Caco-2 (cell line): ENCODE data around the gene ABCA13. TPM values are rescaled to one million over a fixed set of nuclear protein-coding genes. Genes with fewer than 3 reads are reported as not detected.

Experiments
- BruUV-seq: library from RNA; stranded (reverse); fragments of 400-500 nt; replicated peaks from 2 replicates; lab custom pipeline; 2021; lab: Mats Ljungman, UMichigan
- CTCF ChIA-PET: fragments of 300-600 bp; sonication (Branson Sonifier 250); formaldehyde crosslinking; loops from one replicate; lab custom pipeline; 2022; ENCODE audit warnings: antibody characterized with exemption; lab: Charles Lee
- POLR2A ChIA-PET: fragments of 300-600 bp; sonication (Branson Sonifier 250); formaldehyde crosslinking; loops from one replicate; lab custom pipeline; 2022; ENCODE audit warnings: antibody characterized with exemption; lab: Charles Lee
- DNase-seq, 2 experiments: peaks; one replicate each; pipeline versions ENCODE4 v3.0.0 to v3.0.0-alpha.2; 2020 to 2022
- H3K27me3 ChIP-seq: replicated peaks from 2 replicates; pipeline ENCODE4 v1.6.0; 2011; ENCODE audit warnings: low read length; ENCODE audit not compliant: control insufficient read depth, insufficient read depth
- H3K36me3 ChIP-seq: 2 replicates; pipeline ENCODE4 v1.5.1; 2011; ENCODE audit warnings: low read length; ENCODE audit not compliant: control insufficient read depth, insufficient read depth
- H3K4me1 ChIP-seq: fragments of 250-450 bp; sonication (Bioruptor Pico); 2 replicates; pipeline ENCODE4 v1.5.1; 2020; ENCODE audit warnings: mild to moderate bottlenecking
- H3K4me3 ChIP-seq: 2 replicates; pipeline ENCODE4 v1.5.1; 2011; ENCODE audit warnings: low read depth, mild to moderate bottlenecking, control low read depth, low read length
- H3K9me3 ChIP-seq: fragments of 250-450 bp; sonication (Bioruptor Pico); 2 replicates; pipeline ENCODE4 v1.5.1; 2020; ENCODE audit warnings: mild to moderate bottlenecking, moderate library complexity
- H3K27ac Mint-ChIP-seq: one replicate; pipeline ENCODE4 v1.8.0; 2022; ENCODE audit warnings: mixed read lengths; ENCODE audit not compliant: unreplicated experiment
- H3K27me3 Mint-ChIP-seq: one replicate; pipeline ENCODE4 v1.8.0; 2022; ENCODE audit warnings: mixed read lengths; ENCODE audit not compliant: insufficient read depth, unreplicated experiment
- H3K36me3 Mint-ChIP-seq: one replicate; pipeline ENCODE4 v1.8.0; 2022; ENCODE audit warnings: mild to moderate bottlenecking, mixed read lengths; ENCODE audit not compliant: insufficient read depth, unreplicated experiment
- H3K4me1 Mint-ChIP-seq: one replicate; pipeline ENCODE4 v1.8.0; 2022; ENCODE audit warnings: low read depth, mixed read lengths; ENCODE audit not compliant: unreplicated experiment
- H3K4me3 Mint-ChIP-seq: one replicate; pipeline ENCODE4 v1.8.0; 2022; ENCODE audit warnings: mild to moderate bottlenecking, moderate library complexity, mixed read lengths; ENCODE audit not compliant: unreplicated experiment
- H3K9me3 Mint-ChIP-seq: one replicate; pipeline ENCODE4 v1.8.0; 2022; ENCODE audit warnings: mixed read lengths; ENCODE audit not compliant: unreplicated experiment
- intact Hi-C: fragments of 100-400 bp; cut with micrococcal nuclease; formaldehyde crosslinking; loops from one replicate; pipeline ENCODE4 v1.10.0; 2022; ENCODE audit not compliant: unreplicated experiment
- total RNA-seq: library from RNA; stranded (reverse); gene quantifications from 2 replicates; pipeline ENCODE4 v1.2.3, GENCODE V29; 2022
- TF ChIP-seq, protein P1 (sequence below), 2 experiments: fragments of 200-600 bp in 1 of 2; IDR thresholded peaks; 1 replicate in 1 of 2; 2 replicates in 1 of 2; pipeline versions ENCODE4 v1.5.1 to v1.8.0; 2011 to 2022; ENCODE audit warnings: antibody characterized with exemption in 1 of 2, control low read depth in 1 of 2, inconsistent platforms in 1 of 2, low read depth in 1 of 2, low read length in 1 of 2, mild to moderate bottlenecking in 1 of 2, moderate library complexity in 1 of 2; ENCODE audit not compliant: insufficient read depth in 1 of 2, severe bottlenecking in 1 of 2, unreplicated experiment in 1 of 2

The ABCA13 gene
- total RNA-seq, 1 experiment from 2014 or later = 0.07 TPM

DNA sequence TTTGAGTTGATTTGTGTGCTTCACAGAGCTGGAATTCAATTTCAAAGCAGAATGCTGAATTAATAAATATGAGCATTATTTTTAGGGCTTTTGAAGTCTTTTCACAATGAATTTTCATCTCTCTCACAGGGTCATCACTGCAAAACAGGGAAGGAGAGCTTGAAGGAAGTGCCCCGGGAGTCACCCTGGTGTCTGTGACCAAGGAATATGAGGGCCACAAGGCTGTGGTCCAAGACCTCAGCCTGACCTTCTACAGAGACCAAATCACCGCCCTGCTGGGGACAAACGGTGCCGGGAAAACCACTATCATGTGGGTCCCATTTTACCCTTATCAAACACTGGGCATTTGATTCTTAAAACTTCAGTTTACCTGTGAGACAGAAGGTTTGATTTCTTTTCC is 217.7 kb downstream of the ABCA13 start:
- ChIA-PET CTCF (no interaction called here), POLR2A (no interaction called here)
- intact Hi-C loops = no loop called here
- H3K4me1 Mint-ChIP-seq = no peaks in the 10 kb centered on the region
- no peak overlapping the region for H3K27ac Mint-ChIP-seq
- H3K4me1 ChIP-seq = no peaks in the 10 kb centered on the region
- no peaks in the 10 kb centered on the region for H3K36me3 ChIP-seq
- no peak overlapping the region for H3K4me3 ChIP-seq
- H3K27me3 Mint-ChIP-seq = peaks cover 14% of the 10 kb centered on the region
- no peaks in the 10 kb centered on the region for H3K36me3 Mint-ChIP-seq
- no peak for DNase-seq
- no TSS peak for BruUV-seq
- TF ChIP-seq, protein P1, sequence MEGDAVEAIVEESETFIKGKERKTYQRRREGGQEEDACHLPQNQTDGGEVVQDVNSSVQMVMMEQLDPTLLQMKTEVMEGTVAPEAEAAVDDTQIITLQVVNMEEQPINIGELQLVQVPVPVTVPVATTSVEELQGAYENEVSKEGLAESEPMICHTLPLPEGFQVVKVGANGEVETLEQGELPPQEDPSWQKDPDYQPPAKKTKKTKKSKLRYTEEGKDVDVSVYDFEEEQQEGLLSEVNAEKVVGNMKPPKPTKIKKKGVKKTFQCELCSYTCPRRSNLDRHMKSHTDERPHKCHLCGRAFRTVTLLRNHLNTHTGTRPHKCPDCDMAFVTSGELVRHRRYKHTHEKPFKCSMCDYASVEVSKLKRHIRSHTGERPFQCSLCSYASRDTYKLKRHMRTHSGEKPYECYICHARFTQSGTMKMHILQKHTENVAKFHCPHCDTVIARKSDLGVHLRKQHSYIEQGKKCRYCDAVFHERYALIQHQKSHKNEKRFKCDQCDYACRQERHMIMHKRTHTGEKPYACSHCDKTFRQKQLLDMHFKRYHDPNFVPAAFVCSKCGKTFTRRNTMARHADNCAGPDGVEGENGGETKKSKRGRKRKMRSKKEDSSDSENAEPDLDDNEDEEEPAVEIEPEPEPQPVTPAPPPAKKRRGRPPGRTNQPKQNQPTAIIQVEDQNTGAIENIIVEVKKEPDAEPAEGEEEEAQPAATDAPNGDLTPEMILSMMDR (IDR thresholded peaks at IDR 0.05; ENCODE audit: insufficient read depth in 1 of 2, low read depth in 1 of 2, low read length in 1 of 2, severe bottlenecking in 1 of 2, unreplicated experiment in 1 of 2) = no peak
- H3K27me3 ChIP-seq = no peaks in the 10 kb centered on the region
- H3K9me3 ChIP-seq = no peaks in the 10 kb centered on the region
- H3K4me3 Mint-ChIP-seq = no peak overlapping the region
- H3K9me3 Mint-ChIP-seq = no peaks in the 10 kb centered on the region

DNA sequence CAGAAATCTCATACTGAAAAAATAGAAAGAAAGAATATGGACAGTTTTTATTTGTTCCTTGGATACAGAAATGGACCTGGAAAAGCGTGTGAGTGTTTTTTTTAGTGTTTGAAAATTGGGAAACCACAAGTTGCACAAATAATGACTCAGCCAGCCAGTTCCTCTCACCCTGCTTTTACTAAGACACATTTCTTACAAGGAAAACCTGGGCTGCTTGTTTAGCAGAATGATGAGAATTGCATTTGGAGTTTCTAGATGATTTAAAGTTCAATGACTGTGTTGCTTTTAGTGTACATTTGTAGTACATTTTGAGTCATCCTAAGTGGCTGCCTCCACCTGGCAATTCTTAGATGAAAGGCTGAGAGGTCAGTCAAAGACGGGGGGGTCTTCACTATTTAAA is 218.7 kb downstream of the ABCA13 start:
- no peak overlapping the region for H3K4me3 Mint-ChIP-seq
- H3K36me3 Mint-ChIP-seq = no peaks in the 10 kb centered on the region
- no peaks in the 10 kb centered on the region for H3K9me3 Mint-ChIP-seq
- ChIA-PET POLR2A (no interaction called here), CTCF (no interaction called here)
- H3K27me3 ChIP-seq = no peaks in the 10 kb centered on the region
- H3K4me1 ChIP-seq = no peaks in the 10 kb centered on the region
- H3K4me3 ChIP-seq = no peak overlapping the region
- intact Hi-C loops = no loop called here
- peaks cover 17% of the 10 kb centered on the region for H3K27me3 Mint-ChIP-seq
- H3K36me3 ChIP-seq = no peaks in the 10 kb centered on the region
- H3K27ac Mint-ChIP-seq = no peak overlapping the region
- no peak for DNase-seq
- H3K9me3 ChIP-seq = no peaks in the 10 kb centered on the region
- TF ChIP-seq, protein P1 (IDR thresholded peaks at IDR 0.05; ENCODE audit: insufficient read depth in 1 of 2, low read depth in 1 of 2, low read length in 1 of 2, severe bottlenecking in 1 of 2, unreplicated experiment in 1 of 2) = no peak
- no peaks in the 10 kb centered on the region for H3K4me1 Mint-ChIP-seq
- no TSS peak for BruUV-seq

DNA sequence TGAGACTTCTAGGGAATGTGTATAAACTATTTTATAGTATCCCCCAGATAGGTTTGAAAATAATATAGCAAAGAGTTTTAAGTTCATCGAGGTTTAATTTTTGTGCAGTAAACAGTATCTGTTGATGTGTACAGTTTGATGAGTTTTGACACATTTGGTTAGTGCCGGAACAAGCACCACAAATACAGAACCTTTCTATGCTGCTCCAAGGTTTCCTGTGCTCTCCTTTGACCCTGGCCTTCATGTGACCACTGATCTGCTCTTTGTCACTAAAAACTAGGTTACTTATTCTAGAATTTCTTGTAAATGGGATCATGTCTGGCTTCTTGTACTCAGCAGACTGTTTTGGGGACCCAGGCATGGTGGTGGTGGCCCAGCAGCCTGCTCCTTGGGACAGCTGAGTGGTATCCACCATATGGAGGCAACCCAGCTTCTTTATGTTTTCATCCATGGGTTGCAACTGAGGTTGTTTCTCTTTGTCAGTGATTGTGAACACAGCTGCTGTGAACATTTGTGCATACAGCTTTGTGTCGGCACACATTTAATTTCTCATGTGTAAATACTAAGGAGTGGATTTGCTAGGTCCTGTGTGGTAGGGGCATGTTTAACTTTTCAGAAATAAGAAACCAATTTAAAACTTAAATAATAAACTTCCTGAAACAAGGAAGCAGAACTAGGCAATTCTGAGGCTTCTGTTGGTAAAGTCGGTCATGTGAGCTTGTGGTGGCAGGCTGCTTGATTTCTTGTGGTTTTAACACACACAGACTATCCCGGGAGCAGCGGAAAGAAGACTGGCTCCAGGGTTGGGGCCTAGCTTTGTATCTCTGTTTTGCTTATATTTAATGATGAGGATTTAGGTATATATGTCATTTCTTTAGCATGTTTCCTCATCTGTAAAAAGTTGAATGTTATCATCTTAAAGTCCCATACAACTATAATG is 219.4 kb downstream of the ABCA13 start:
- CTCF ChIA-PET = no interaction called here
- no TSS peak for BruUV-seq
- no peak overlapping the region for H3K4me3 ChIP-seq
- POLR2A ChIA-PET = no interaction called here
- intact Hi-C loops = no loop called here
- H3K27me3 ChIP-seq = peaks cover 2% of the 10 kb centered on the region; the same call in 1 of the 2 replicates
- Mint-ChIP-seq H3K4me1 (no peaks in the 10 kb centered on the region), H3K27me3 (peaks cover 21% of the 10 kb centered on the region), H3K4me3 (no peak overlapping the region), H3K27ac (no peak overlapping the region), H3K9me3 (no peaks in the 10 kb centered on the region), H3K36me3 (no peaks in the 10 kb centered on the region)
- no peaks in the 10 kb centered on the region for H3K36me3 ChIP-seq
- no peaks in the 10 kb centered on the region for H3K9me3 ChIP-seq
- DNase-seq = no peak
- H3K4me1 ChIP-seq = no peaks in the 10 kb centered on the region
- TF ChIP-seq, protein P1 (IDR thresholded peaks at IDR 0.05; ENCODE audit: insufficient read depth in 1 of 2, low read depth in 1 of 2, low read length in 1 of 2, severe bottlenecking in 1 of 2, unreplicated experiment in 1 of 2) = no peak
